Neural cell (in vitro differentiated cells): Measurements from ENCODE around the gene HSP90B1. TPM values are rescaled to one million over a fixed set of nuclear protein-coding genes. Genes with fewer than 3 reads are reported as not detected.

Source experiments
- H2AFZ ChIP-seq: fragments of 200-600, 300-800 bp; sonication (generic), shearing (Covaris generic); 2 replicates; pipeline ENCODE4 v1.6.0; 2014; ENCODE audit warnings: low read depth, mild to moderate bottlenecking, antibody characterized with exemption, low read length, moderate library complexity
- H3F3A ChIP-seq: fragments of 200-600 bp; shearing (Covaris generic); 2 replicates; pipeline ENCODE4 v1.6.1; 2016; ENCODE audit warnings: mild to moderate bottlenecking, moderate library complexity, mixed read lengths, antibody characterized with exemption, low read length; ENCODE audit not compliant: insufficient read depth, poor library complexity, severe bottlenecking
- H3K27ac ChIP-seq: fragments of 200-600, 300-800 bp; sonication (generic), shearing (Covaris generic); 2 replicates; pipeline ENCODE4 v1.5.1; 2014; ENCODE audit warnings: mild to moderate bottlenecking, low read length, moderate library complexity
- H3K27me3 ChIP-seq: fragments of 300-800, 200-600 bp; sonication (generic), shearing (Covaris generic); 2 replicates; pipeline ENCODE4 v1.6.0; 2014; ENCODE audit warnings: mild to moderate bottlenecking, low read depth, low read length, moderate library complexity; ENCODE audit not compliant: insufficient read depth
- H3K36me3 ChIP-seq: fragments of 300-800, 200-600 bp; sonication (generic), shearing (Covaris generic); 2 replicates; pipeline ENCODE4 v1.5.1; 2014; ENCODE audit warnings: mild to moderate bottlenecking, antibody characterized with exemption, low read length, moderate library complexity; ENCODE audit not compliant: insufficient read depth
- H3K4me2 ChIP-seq: fragments of 300-800, 200-600 bp; sonication (generic), shearing (Covaris generic); 2 replicates; pipeline ENCODE4 v1.6.0; 2014; ENCODE audit warnings: mild to moderate bottlenecking, low read length
- H3K4me3 ChIP-seq: fragments of 300-800, 200-600 bp; sonication (generic), shearing (Covaris generic); 2 replicates; pipeline ENCODE4 v1.5.1; 2014; ENCODE audit warnings: mild to moderate bottlenecking, low read length, moderate library complexity
- H3K79me2 ChIP-seq: fragments of 200-600 bp; shearing (Covaris generic); replicated peaks from 2 replicates; pipeline ENCODE4 v1.6.0; 2014; ENCODE audit warnings: mild to moderate bottlenecking, low read length, moderate library complexity; ENCODE audit not compliant: insufficient read depth
- H3K9ac ChIP-seq: fragments of 300-800, 200-600 bp; sonication (generic), shearing (Covaris generic); 2 replicates; pipeline ENCODE4 v1.6.1; 2016; ENCODE audit warnings: mild to moderate bottlenecking, low read length, mixed read lengths
- H3K9me2 ChIP-seq: fragments of 200-600 bp; shearing (Covaris generic); 2 replicates; pipeline ENCODE4 v1.6.1; 2016; ENCODE audit warnings: mild to moderate bottlenecking, low read length, mixed read lengths; ENCODE audit not compliant: insufficient read depth
- H3K9me3 ChIP-seq: fragments of 200-600, 300-800 bp; sonication (generic), shearing (Covaris generic); 2 replicates; pipeline ENCODE4 v1.6.1; 2016; ENCODE audit warnings: mild to moderate bottlenecking, mixed run types, low read length, moderate library complexity, mixed read lengths
- H4K20me1 ChIP-seq: fragments of 200-600 bp; shearing (Covaris generic); 2 replicates; pipeline ENCODE4 v1.6.1; 2016; ENCODE audit warnings: mild to moderate bottlenecking, mixed run types; ENCODE audit not compliant: insufficient read depth
- EP300 ChIP-seq: fragments of 450-650 bp; conservative IDR thresholded peaks from 2 replicates; pipeline ENCODE4 v1.6.1; 2014; ENCODE audit warnings: antibody characterized with exemption, mild to moderate bottlenecking, moderate library complexity; ENCODE audit not compliant: poor library complexity, severe bottlenecking
- EZH2 ChIP-seq: fragments of 200-600, 300-800 bp; shearing (Covaris generic), sonication (generic); IDR thresholded peaks from 2 replicates; pipeline ENCODE4 v1.6.1; 2014; ENCODE audit warnings: antibody characterized with exemption, low read length, borderline replicate concordance, mild to moderate bottlenecking; ENCODE audit not compliant: insufficient read depth, poor library complexity, severe bottlenecking
- MXI1 ChIP-seq: fragments of 450-650 bp; conservative IDR thresholded peaks from 2 replicates; pipeline ENCODE4 v1.6.1; 2014; ENCODE audit warnings: antibody characterized with exemption, mild to moderate bottlenecking; ENCODE audit not compliant: poor library complexity, severe bottlenecking
- POLR2AphosphoS5 ChIP-seq: IDR thresholded peaks from 2 replicates; pipeline ENCODE4 v1.6.1; 2012
- RAD21 ChIP-seq: fragments of 450-650 bp; conservative IDR thresholded peaks from 2 replicates; pipeline ENCODE4 v1.6.1; 2014; ENCODE audit warnings: antibody characterized with exemption, mild to moderate bottlenecking, moderate library complexity
- SMC3 ChIP-seq: fragments of 450-650 bp; conservative IDR thresholded peaks from 2 replicates; pipeline ENCODE4 v1.6.1; 2014; ENCODE audit warnings: antibody characterized with exemption, mild to moderate bottlenecking, moderate library complexity; ENCODE audit not compliant: poor library complexity
- TAF1 ChIP-seq: IDR thresholded peaks from 2 replicates; pipeline ENCODE4 v1.6.1; 2012; ENCODE audit warnings: low read depth
- polyA plus RNA-seq: library from polyadenylated mRNA; depleted of rRNA; stranded (reverse); fragments of >200 nt; gene quantifications from 2 replicates; pipeline ENCODE4 v1.2.3, GENCODE V29; 2014
- TF ChIP-seq, protein P1 (sequence below): IDR thresholded peaks from 2 replicates; pipeline ENCODE4 v1.6.1; 2012; ENCODE audit warnings: borderline replicate concordance
- TF ChIP-seq, protein P2 (sequence below): fragments of 450-650 bp; IDR thresholded peaks from 2 replicates; pipeline ENCODE4 v1.5.1; 2014; ENCODE audit warnings: antibody characterized with exemption, mild to moderate bottlenecking, moderate library complexity; ENCODE audit not compliant: poor library complexity, severe bottlenecking

HSP90B1 gene
- polyA plus RNA-seq, 1 donor from 2014 or later: 242 TPM

DNA sequence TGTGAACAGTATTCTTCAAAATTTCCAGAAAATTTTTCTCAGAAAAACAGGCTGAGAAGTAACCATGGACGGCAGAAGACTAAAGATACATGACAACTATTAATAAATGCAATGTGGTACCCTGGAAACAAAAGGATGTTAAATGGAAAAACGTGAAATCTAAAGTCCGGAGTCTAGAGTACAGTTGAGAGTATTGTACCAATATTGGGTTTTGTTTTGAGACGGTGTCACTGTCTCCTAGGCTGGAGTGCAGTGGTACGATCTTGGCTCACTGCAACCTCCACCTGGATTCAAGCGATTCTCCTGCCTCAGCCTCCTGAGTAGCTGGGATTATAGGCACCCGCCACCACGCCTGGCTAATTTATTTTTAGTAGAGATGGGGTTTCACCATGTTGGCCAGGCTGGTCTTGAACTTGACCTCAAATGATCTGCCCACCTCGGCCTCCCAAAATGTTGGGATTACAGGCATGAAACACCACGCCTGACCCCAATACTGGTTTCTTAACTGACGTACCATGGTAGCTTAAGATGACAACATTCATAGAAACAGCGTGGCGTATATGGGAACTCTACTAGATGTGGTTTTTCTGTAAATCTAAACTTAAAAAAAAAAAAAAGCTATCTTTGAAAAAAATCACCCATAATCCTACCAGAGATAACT lies 18.7 kb downstream of the HSP90B1 start:
- Histone ChIP-seq H3K36me3 (peaks cover 17% of the 10 kb centered on the region), H3K9me3 (no peaks in the 10 kb centered on the region), H3K27me3 (no peaks in the 10 kb centered on the region), H4K20me1 (no peaks in the 10 kb centered on the region), H3K79me2 (no peaks in the 10 kb centered on the region), H3K9me2 (no peaks in the 10 kb centered on the region), H3K9ac (no peak overlapping the region), H3K4me2 (no peak overlapping the region), H3F3A (no peaks in the 10 kb centered on the region), H3K4me3 (no peak overlapping the region), H3K27ac (no peak overlapping the region), H2AFZ (no peak overlapping the region)
- TF ChIP-seq MXI1 (no peak), TAF1 (no peak)

GRCh38 chr12:103952497-103952896 lies 22.3 kb downstream of the HSP90B1 start:
- H2AFZ ChIP-seq: no peak overlapping the region
- peaks cover 21% of the 10 kb centered on the region for H3K79me2 ChIP-seq
- no peak overlapping the region for H3K27ac ChIP-seq
- H3K9me2 ChIP-seq: no peaks in the 10 kb centered on the region
- peaks cover 3% of the 10 kb centered on the region for H3F3A ChIP-seq
- H3K4me2 ChIP-seq: no peak overlapping the region
- H4K20me1 ChIP-seq: no peaks in the 10 kb centered on the region
- no peaks in the 10 kb centered on the region for H3K27me3 ChIP-seq
- no peak for TF ChIP-seq EP300
- TF ChIP-seq, protein P1, sequence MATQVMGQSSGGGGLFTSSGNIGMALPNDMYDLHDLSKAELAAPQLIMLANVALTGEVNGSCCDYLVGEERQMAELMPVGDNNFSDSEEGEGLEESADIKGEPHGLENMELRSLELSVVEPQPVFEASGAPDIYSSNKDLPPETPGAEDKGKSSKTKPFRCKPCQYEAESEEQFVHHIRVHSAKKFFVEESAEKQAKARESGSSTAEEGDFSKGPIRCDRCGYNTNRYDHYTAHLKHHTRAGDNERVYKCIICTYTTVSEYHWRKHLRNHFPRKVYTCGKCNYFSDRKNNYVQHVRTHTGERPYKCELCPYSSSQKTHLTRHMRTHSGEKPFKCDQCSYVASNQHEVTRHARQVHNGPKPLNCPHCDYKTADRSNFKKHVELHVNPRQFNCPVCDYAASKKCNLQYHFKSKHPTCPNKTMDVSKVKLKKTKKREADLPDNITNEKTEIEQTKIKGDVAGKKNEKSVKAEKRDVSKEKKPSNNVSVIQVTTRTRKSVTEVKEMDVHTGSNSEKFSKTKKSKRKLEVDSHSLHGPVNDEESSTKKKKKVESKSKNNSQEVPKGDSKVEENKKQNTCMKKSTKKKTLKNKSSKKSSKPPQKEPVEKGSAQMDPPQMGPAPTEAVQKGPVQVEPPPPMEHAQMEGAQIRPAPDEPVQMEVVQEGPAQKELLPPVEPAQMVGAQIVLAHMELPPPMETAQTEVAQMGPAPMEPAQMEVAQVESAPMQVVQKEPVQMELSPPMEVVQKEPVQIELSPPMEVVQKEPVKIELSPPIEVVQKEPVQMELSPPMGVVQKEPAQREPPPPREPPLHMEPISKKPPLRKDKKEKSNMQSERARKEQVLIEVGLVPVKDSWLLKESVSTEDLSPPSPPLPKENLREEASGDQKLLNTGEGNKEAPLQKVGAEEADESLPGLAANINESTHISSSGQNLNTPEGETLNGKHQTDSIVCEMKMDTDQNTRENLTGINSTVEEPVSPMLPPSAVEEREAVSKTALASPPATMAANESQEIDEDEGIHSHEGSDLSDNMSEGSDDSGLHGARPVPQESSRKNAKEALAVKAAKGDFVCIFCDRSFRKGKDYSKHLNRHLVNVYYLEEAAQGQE: no peak
- TF ChIP-seq RAD21: no peak
- TF ChIP-seq SMC3: no peak
- no peak for TF ChIP-seq MXI1
- TF ChIP-seq, protein P2, sequence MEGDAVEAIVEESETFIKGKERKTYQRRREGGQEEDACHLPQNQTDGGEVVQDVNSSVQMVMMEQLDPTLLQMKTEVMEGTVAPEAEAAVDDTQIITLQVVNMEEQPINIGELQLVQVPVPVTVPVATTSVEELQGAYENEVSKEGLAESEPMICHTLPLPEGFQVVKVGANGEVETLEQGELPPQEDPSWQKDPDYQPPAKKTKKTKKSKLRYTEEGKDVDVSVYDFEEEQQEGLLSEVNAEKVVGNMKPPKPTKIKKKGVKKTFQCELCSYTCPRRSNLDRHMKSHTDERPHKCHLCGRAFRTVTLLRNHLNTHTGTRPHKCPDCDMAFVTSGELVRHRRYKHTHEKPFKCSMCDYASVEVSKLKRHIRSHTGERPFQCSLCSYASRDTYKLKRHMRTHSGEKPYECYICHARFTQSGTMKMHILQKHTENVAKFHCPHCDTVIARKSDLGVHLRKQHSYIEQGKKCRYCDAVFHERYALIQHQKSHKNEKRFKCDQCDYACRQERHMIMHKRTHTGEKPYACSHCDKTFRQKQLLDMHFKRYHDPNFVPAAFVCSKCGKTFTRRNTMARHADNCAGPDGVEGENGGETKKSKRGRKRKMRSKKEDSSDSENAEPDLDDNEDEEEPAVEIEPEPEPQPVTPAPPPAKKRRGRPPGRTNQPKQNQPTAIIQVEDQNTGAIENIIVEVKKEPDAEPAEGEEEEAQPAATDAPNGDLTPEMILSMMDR: no peak
- no peak for TF ChIP-seq EZH2
- TF ChIP-seq TAF1: no peak
- TF ChIP-seq POLR2AphosphoS5: no peak
- H3K9me3 ChIP-seq: no peaks in the 10 kb centered on the region
- H3K4me3 ChIP-seq: no peak overlapping the region
- H3K36me3 ChIP-seq: peaks cover 2% of the 10 kb centered on the region
- no peak overlapping the region for H3K9ac ChIP-seq
